Measurements from ENCODE around the gene PAF1. TPM values are rescaled to one million over a fixed set of nuclear protein-coding genes. Genes with fewer than 3 reads are reported as not detected.

The PAF1 gene
- polyA plus RNA-seq, 2 of the 4 experiments (the other 2 are of a cell fraction) = 103 to 110 TPM

DNA sequence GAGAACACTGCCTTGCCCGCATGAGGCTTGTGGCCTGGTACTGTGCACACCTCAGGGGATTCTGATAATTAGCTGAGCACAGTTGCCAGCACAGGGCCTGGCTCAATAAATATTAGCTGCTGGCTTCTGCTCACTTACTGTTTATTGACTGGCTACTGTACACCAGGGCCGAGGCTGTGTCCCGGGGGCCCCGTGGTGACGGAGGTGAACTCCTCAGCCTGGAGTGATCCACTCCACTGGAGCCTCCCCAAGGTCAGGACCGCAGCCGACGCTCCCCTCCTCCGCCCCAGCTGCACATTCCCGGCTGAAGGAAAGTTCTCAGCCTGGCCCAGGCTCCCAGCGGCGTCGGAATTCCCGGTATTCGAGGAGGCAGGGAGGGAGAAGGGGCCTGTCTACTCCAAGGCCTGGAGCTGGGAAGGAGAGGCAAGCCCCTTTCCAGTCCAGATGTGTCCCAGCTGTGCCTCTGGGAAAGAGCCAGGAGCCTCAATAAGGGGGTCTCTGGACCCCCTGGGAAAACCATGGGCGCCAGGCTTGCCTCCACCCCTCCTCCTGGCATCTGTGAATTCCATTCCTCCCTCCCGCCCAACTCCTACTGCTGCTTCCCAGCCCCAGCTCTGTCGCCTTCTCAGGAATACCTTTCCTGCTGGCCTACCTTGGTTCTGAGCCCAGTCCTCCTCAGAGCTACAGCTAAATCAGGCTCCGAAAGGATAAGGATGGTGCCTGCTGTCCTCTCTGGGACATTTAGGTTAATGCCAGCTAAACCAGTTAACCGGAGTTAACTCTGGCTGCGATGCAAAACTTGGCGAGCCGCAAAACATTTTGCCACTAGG, 37.6 kb upstream of the PAF1 start (continued):
- TF ChIP-seq CBX2 (IDR thresholded peaks at IDR 0.05; ENCODE audit: borderline replicate concordance, low read depth) (no peak), ZC3H11A (IDR thresholded peaks at IDR 0.05) (no peak), HOXA7 (CRISPR knock-in tag; IDR thresholded peaks at IDR 0.05) (peak; percentile 75), POLR2AphosphoS2 (conservative IDR thresholded peaks at IDR 0.05; ENCODE audit: low read length) (peak; percentile 79; the same call in 1 of the 2 replicates), EHF (CRISPR knock-in tag; IDR thresholded peaks at IDR 0.05) (peak; percentile 70), MYC (IDR thresholded peaks at IDR 0.05; ENCODE audit: borderline replicate concordance, low read length) (peak; percentile 59; the same call in 1 of the 2 replicates), RCOR1 (IDR thresholded peaks at IDR 0.05; ENCODE audit: low read depth, low read length) (no peak), RARB (CRISPR knock-in tag; IDR thresholded peaks at IDR 0.05) (peak; percentile 73; the same call in 1 of the 2 replicates), EHMT2 (IDR thresholded peaks at IDR 0.05; ENCODE audit: low read depth) (no peak), SMC3 (IDR thresholded peaks at IDR 0.05) (no peak), HEYL (CRISPR knock-in tag; IDR thresholded peaks at IDR 0.05) (peak; percentile 5; the same call in 1 of the 2 replicates), CEBPB (IDR thresholded peaks at IDR 0.05) (no peak), NPAS2 (CRISPR knock-in tag; IDR thresholded peaks at IDR 0.05; ENCODE audit: borderline replicate concordance) (no peak), BHLHE40 (IDR thresholded peaks at IDR 0.05; ENCODE audit: low read depth, low read length) (no peak), SREBF2 (IDR thresholded peaks at IDR 0.05) (no peak), HOXB13 (CRISPR knock-in tag; IDR thresholded peaks at IDR 0.05; ENCODE audit: low read depth) (peak; percentile 85), CBX8 (IDR thresholded peaks at IDR 0.05) (no peak), TP53 (CRISPR knock-in tag; IDR thresholded peaks at IDR 0.05) (no peak; the same call in 1 of the 2 replicates), NR3C1 (IDR thresholded peaks at IDR 0.05) (no peak), PHF8 (IDR thresholded peaks at IDR 0.05; ENCODE audit: borderline replicate concordance, low read depth) (no peak), ZFP36 (IDR thresholded peaks at IDR 0.05; ENCODE audit: borderline replicate concordance, partially characterized antibody) (no peak), ZSCAN20 (CRISPR knock-in tag; IDR thresholded peaks at IDR 0.05) (peak; percentile 55; the same call in 1 of the 2 replicates)
- TF ChIP-seq, protein P1, sequence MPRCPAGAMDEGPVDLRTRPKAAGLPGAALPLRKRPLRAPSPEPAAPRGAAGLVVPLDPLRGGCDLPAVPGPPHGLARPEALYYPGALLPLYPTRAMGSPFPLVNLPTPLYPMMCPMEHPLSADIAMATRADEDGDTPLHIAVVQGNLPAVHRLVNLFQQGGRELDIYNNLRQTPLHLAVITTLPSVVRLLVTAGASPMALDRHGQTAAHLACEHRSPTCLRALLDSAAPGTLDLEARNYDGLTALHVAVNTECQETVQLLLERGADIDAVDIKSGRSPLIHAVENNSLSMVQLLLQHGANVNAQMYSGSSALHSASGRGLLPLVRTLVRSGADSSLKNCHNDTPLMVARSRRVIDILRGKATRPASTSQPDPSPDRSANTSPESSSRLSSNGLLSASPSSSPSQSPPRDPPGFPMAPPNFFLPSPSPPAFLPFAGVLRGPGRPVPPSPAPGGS (IDR thresholded peaks at IDR 0.05) = no peak
- TF ChIP-seq, protein P2, sequence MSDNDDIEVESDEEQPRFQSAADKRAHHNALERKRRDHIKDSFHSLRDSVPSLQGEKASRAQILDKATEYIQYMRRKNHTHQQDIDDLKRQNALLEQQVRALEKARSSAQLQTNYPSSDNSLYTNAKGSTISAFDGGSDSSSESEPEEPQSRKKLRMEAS (IDR thresholded peaks at IDR 0.05) = peak; percentile 87
- TF ChIP-seq, protein P3, sequence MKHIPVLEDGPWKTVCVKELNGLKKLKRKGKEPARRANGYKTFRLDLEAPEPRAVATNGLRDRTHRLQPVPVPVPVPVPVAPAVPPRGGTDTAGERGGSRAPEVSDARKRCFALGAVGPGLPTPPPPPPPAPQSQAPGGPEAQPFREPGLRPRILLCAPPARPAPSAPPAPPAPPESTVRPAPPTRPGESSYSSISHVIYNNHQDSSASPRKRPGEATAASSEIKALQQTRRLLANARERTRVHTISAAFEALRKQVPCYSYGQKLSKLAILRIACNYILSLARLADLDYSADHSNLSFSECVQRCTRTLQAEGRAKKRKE (CRISPR knock-in tag; IDR thresholded peaks at IDR 0.05; ENCODE audit: low read depth) = peak; percentile 80
- TF ChIP-seq, protein P4, sequence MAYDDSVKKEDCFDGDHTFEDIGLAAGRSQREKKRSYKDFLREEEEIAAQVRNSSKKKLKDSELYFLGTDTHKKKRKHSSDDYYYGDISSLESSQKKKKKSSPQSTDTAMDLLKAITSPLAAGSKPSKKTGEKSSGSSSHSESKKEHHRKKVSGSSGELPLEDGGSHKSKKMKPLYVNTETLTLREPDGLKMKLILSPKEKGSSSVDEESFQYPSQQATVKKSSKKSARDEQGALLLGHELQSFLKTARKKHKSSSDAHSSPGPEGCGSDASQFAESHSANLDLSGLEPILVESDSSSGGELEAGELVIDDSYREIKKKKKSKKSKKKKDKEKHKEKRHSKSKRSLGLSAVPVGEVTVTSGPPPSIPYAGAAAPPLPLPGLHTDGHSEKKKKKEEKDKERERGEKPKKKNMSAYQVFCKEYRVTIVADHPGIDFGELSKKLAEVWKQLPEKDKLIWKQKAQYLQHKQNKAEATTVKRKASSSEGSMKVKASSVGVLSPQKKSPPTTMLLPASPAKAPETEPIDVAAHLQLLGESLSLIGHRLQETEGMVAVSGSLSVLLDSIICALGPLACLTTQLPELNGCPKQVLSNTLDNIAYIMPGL (CRISPR knock-in tag; IDR thresholded peaks at IDR 0.05; ENCODE audit: borderline replicate concordance) = no peak
